ENCODE data around the gene PNKD.

PNKD gene

DNA sequence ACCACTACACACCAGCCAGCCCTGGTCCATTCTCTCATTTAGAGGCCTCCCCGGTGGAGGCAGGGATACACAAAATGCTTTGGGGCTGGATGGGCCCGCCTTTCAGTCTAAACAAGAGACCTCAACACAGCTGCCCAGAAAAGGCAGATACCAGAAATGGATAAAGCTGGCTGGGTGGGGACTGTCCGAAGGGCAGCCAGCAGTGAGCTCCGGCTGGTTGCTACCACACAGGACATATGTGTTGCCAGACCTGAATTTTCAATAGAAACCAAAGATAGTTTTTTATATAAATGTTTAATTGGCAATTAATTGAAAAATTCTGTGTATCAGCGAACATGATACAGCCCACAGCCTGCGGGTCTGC lies 8.1 kb upstream of the PNKD start:
- no peak overlapping the region for H3K9ac ChIP-seq (ENCODE audit: low read depth, low read length, poor library complexity, severe bottlenecking)
- peaks cover 15% of the 10 kb centered on the region; the same call in 1 of the 2 replicates for H3K36me3 ChIP-seq (ENCODE audit: insufficient read depth, low read length)
- 0 out of 2 replicates have a peak, but pooled peaks cover 3% of the 10 kb centered on the region for H3F3A ChIP-seq (ENCODE audit: low read depth)
- H3K27me3 ChIP-seq (ENCODE audit: insufficient read depth, low read length, poor library complexity, severe bottlenecking): no peaks in the 10 kb centered on the region
- no peaks in the 10 kb centered on the region for H3K9me2 ChIP-seq (replicated peaks; ENCODE audit: low read depth, low read length)
- no peak overlapping the region for H3K4me3 ChIP-seq (ENCODE audit: low read length, poor library complexity, severe bottlenecking)
- H4K20me1 ChIP-seq (ENCODE audit: insufficient read depth, low read length, poor library complexity, severe bottlenecking): peaks cover 7% of the 10 kb centered on the region
- TF ChIP-seq EZH2phosphoT487 (IDR thresholded peaks at IDR 0.05; ENCODE audit: borderline replicate concordance): no peak
- TF ChIP-seq, protein P1, sequence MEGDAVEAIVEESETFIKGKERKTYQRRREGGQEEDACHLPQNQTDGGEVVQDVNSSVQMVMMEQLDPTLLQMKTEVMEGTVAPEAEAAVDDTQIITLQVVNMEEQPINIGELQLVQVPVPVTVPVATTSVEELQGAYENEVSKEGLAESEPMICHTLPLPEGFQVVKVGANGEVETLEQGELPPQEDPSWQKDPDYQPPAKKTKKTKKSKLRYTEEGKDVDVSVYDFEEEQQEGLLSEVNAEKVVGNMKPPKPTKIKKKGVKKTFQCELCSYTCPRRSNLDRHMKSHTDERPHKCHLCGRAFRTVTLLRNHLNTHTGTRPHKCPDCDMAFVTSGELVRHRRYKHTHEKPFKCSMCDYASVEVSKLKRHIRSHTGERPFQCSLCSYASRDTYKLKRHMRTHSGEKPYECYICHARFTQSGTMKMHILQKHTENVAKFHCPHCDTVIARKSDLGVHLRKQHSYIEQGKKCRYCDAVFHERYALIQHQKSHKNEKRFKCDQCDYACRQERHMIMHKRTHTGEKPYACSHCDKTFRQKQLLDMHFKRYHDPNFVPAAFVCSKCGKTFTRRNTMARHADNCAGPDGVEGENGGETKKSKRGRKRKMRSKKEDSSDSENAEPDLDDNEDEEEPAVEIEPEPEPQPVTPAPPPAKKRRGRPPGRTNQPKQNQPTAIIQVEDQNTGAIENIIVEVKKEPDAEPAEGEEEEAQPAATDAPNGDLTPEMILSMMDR (conservative IDR thresholded peaks at IDR 0.05; ENCODE audit: low read length): no peak
- H3K4me1 ChIP-seq (ENCODE audit: insufficient read depth, low read length, poor library complexity, severe bottlenecking): no peaks in the 10 kb centered on the region
- H3K79me2 ChIP-seq (ENCODE audit: insufficient read depth, low read length): peaks cover 6% of the 10 kb centered on the region; the same call in 1 of the 2 replicates
- H3K9me3 ChIP-seq (ENCODE audit: insufficient read depth, low read depth, low read length): no peaks in the 10 kb centered on the region
- no peak overlapping the region for H3K4me2 ChIP-seq (ENCODE audit: low read depth, low read length, poor library complexity, severe bottlenecking)
- no peak overlapping the region for H2AFZ ChIP-seq (ENCODE audit: low read length)

DNA sequence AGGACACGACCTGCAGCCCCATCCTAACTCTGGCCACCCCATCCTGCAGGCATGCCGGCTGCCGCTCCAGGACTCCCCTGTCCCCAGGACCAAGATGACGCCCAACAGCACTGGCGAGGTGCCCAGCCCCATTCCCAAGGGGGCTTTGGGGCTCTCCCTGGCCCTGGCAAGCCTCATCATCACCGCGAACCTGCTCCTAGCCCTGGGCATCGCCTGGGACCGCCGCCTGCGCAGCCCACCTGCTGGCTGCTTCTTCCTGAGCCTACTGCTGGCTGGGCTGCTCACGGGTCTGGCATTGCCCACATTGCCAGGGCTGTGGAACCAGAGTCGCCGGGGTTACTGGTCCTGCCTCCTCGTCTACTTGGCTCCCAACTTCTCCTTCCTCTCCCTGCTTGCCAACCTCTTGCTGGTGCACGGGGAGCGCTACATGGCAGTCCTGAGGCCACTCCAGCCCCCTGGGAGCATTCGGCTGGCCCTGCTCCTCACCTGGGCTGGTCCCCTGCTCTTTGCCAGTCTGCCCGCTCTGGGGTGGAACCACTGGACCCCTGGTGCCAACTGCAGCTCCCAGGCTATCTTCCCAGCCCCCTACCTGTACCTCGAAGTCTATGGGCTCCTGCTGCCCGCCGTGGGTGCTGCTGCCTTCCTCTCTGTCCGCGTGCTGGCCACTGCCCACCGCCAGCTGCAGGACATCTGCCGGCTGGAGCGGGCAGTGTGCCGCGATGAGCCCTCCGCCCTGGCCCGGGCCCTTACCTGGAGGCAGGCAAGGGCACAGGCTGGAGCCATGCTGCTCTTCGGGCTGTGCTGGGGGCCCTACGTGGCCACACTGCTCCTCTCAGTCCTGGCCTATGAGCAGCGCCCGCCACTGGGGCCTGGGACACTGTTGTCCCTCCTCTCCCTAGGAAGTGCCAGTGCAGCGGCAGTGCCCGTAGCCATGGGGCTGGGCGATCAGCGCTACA lies 7.4 kb upstream of the PNKD start:
- Histone ChIP-seq H3K27me3 (ENCODE audit: insufficient read depth, low read length, poor library complexity, severe bottlenecking) (no peaks in the 10 kb centered on the region), H2AFZ (ENCODE audit: low read length) (no peak overlapping the region), H3K9ac (ENCODE audit: low read depth, low read length, poor library complexity, severe bottlenecking) (no peak overlapping the region), H3K36me3 (ENCODE audit: insufficient read depth, low read length) (peaks cover 15% of the 10 kb centered on the region; the same call in 1 of the 2 replicates), H3K9me2 (replicated peaks; ENCODE audit: low read depth, low read length) (no peaks in the 10 kb centered on the region), H3K4me2 (ENCODE audit: low read depth, low read length, poor library complexity, severe bottlenecking) (no peak overlapping the region), H3F3A (ENCODE audit: low read depth) (no peaks in the 10 kb centered on the region), H3K79me2 (ENCODE audit: insufficient read depth, low read length) (peaks cover 12% of the 10 kb centered on the region; the same call in 1 of the 2 replicates), H3K4me1 (ENCODE audit: insufficient read depth, low read length, poor library complexity, severe bottlenecking) (peaks cover 5% of the 10 kb centered on the region), H4K20me1 (ENCODE audit: insufficient read depth, low read length, poor library complexity, severe bottlenecking) (peaks cover 7% of the 10 kb centered on the region), H3K9me3 (ENCODE audit: insufficient read depth, low read depth, low read length) (no peaks in the 10 kb centered on the region), H3K4me3 (ENCODE audit: low read length, poor library complexity, severe bottlenecking) (no peak overlapping the region)
- no peak for TF ChIP-seq EZH2phosphoT487 (IDR thresholded peaks at IDR 0.05; ENCODE audit: borderline replicate concordance)
- TF ChIP-seq, protein P1 (conservative IDR thresholded peaks at IDR 0.05; ENCODE audit: low read length): no peak

DNA sequence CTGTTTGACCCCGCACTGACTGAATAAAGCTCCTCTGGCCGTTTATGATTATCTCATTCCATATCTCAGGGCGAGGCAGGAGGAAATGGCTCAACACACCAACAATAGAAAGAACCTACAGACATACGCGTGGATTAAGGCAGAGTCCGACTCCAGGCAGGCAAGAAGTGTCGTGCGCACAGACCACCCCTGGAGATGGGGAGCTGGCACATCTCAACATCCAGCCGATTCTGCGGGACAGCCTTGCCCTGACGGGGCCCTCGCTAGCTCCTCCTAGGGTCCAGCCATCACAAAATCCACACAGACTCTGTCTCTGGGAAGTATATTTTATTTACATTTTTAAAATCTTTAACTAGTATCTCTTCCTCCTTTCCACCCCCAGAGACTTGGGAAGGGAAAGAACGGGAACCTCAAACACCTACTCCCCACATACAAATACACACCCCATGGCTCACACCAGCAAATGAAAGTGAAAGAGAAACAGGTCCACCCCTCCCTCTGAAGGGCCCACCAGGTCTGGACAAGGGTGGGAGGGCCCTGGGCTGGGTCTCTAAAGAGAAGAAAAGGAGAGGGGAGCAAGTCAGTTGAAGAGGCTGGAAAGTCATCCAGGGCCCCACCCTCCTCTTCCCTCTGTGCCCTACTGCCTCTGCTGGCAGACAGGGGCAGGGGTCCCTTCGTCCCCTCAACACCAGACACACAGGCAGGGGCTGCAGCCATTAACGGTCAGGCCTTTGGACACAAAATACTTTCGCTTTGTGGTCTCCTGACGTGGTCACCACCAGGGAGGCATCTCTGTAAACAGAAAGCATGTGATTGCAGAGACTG lies 6.3 kb upstream of the PNKD start:
- H3K36me3 ChIP-seq (ENCODE audit: insufficient read depth, low read length): peaks cover 15% of the 10 kb centered on the region; the same call in 1 of the 2 replicates
- no peaks in the 10 kb centered on the region for H3K27me3 ChIP-seq (ENCODE audit: insufficient read depth, low read length, poor library complexity, severe bottlenecking)
- H2AFZ ChIP-seq (ENCODE audit: low read length): no peak overlapping the region
- H3K4me2 ChIP-seq (ENCODE audit: low read depth, low read length, poor library complexity, severe bottlenecking): no peak overlapping the region
- no peaks in the 10 kb centered on the region for H3K9me2 ChIP-seq (replicated peaks; ENCODE audit: low read depth, low read length)
- H3K9ac ChIP-seq (ENCODE audit: low read depth, low read length, poor library complexity, severe bottlenecking): no peak overlapping the region
- H3K9me3 ChIP-seq (ENCODE audit: insufficient read depth, low read depth, low read length): no peaks in the 10 kb centered on the region
- TF ChIP-seq, protein P1 (conservative IDR thresholded peaks at IDR 0.05; ENCODE audit: low read length): peak; percentile 27; the same call in 1 of the 2 replicates
- no peak for TF ChIP-seq EZH2phosphoT487 (IDR thresholded peaks at IDR 0.05; ENCODE audit: borderline replicate concordance)
- peaks cover 6% of the 10 kb centered on the region for H3K4me1 ChIP-seq (ENCODE audit: insufficient read depth, low read length, poor library complexity, severe bottlenecking)
- H4K20me1 ChIP-seq (ENCODE audit: insufficient read depth, low read length, poor library complexity, severe bottlenecking): peaks cover 10% of the 10 kb centered on the region
- H3K4me3 ChIP-seq (ENCODE audit: low read length, poor library complexity, severe bottlenecking): no peak overlapping the region
- no peaks in the 10 kb centered on the region for H3F3A ChIP-seq (ENCODE audit: low read depth)
- H3K79me2 ChIP-seq (ENCODE audit: insufficient read depth, low read length): peaks cover 15% of the 10 kb centered on the region
